Neural cell (in vitro differentiated cells): ENCODE measurements around the gene LRRC49. TPM values are rescaled to one million over a fixed set of nuclear protein-coding genes. Genes with fewer than 3 reads are reported as not detected.

ENCODE experiments used
- H2AFZ ChIP-seq: fragments of 200-600, 300-800 bp; sonication (generic), shearing (Covaris generic); 2 replicates; pipeline ENCODE4 v1.6.0; 2014; ENCODE audit warnings: low read depth, mild to moderate bottlenecking, antibody characterized with exemption, low read length, moderate library complexity
- H3F3A ChIP-seq: fragments of 200-600 bp; shearing (Covaris generic); 2 replicates; pipeline ENCODE4 v1.6.1; 2016; ENCODE audit warnings: mild to moderate bottlenecking, moderate library complexity, mixed read lengths, antibody characterized with exemption, low read length; ENCODE audit not compliant: insufficient read depth, poor library complexity, severe bottlenecking
- H3K27ac ChIP-seq: fragments of 200-600, 300-800 bp; sonication (generic), shearing (Covaris generic); 2 replicates; pipeline ENCODE4 v1.5.1; 2014; ENCODE audit warnings: mild to moderate bottlenecking, low read length, moderate library complexity
- H3K27me3 ChIP-seq: fragments of 300-800, 200-600 bp; sonication (generic), shearing (Covaris generic); 2 replicates; pipeline ENCODE4 v1.6.0; 2014; ENCODE audit warnings: mild to moderate bottlenecking, low read depth, low read length, moderate library complexity; ENCODE audit not compliant: insufficient read depth
- H3K36me3 ChIP-seq: fragments of 300-800, 200-600 bp; sonication (generic), shearing (Covaris generic); 2 replicates; pipeline ENCODE4 v1.5.1; 2014; ENCODE audit warnings: mild to moderate bottlenecking, antibody characterized with exemption, low read length, moderate library complexity; ENCODE audit not compliant: insufficient read depth
- H3K4me2 ChIP-seq: fragments of 300-800, 200-600 bp; sonication (generic), shearing (Covaris generic); 2 replicates; pipeline ENCODE4 v1.6.0; 2014; ENCODE audit warnings: mild to moderate bottlenecking, low read length
- H3K4me3 ChIP-seq: fragments of 300-800, 200-600 bp; sonication (generic), shearing (Covaris generic); 2 replicates; pipeline ENCODE4 v1.5.1; 2014; ENCODE audit warnings: mild to moderate bottlenecking, low read length, moderate library complexity
- H3K79me2 ChIP-seq: fragments of 200-600 bp; shearing (Covaris generic); replicated peaks from 2 replicates; pipeline ENCODE4 v1.6.0; 2014; ENCODE audit warnings: mild to moderate bottlenecking, low read length, moderate library complexity; ENCODE audit not compliant: insufficient read depth
- H3K9ac ChIP-seq: fragments of 300-800, 200-600 bp; sonication (generic), shearing (Covaris generic); 2 replicates; pipeline ENCODE4 v1.6.1; 2016; ENCODE audit warnings: mild to moderate bottlenecking, low read length, mixed read lengths
- H3K9me2 ChIP-seq: fragments of 200-600 bp; shearing (Covaris generic); 2 replicates; pipeline ENCODE4 v1.6.1; 2016; ENCODE audit warnings: mild to moderate bottlenecking, low read length, mixed read lengths; ENCODE audit not compliant: insufficient read depth
- H3K9me3 ChIP-seq: fragments of 200-600, 300-800 bp; sonication (generic), shearing (Covaris generic); 2 replicates; pipeline ENCODE4 v1.6.1; 2016; ENCODE audit warnings: mild to moderate bottlenecking, mixed run types, low read length, moderate library complexity, mixed read lengths
- H4K20me1 ChIP-seq: fragments of 200-600 bp; shearing (Covaris generic); 2 replicates; pipeline ENCODE4 v1.6.1; 2016; ENCODE audit warnings: mild to moderate bottlenecking, mixed run types; ENCODE audit not compliant: insufficient read depth
- CTCF ChIP-seq: fragments of 450-650 bp; IDR thresholded peaks from 2 replicates; pipeline ENCODE4 v1.5.1; 2014; ENCODE audit warnings: antibody characterized with exemption, mild to moderate bottlenecking, moderate library complexity; ENCODE audit not compliant: poor library complexity, severe bottlenecking
- EP300 ChIP-seq: fragments of 450-650 bp; conservative IDR thresholded peaks from 2 replicates; pipeline ENCODE4 v1.6.1; 2014; ENCODE audit warnings: antibody characterized with exemption, mild to moderate bottlenecking, moderate library complexity; ENCODE audit not compliant: poor library complexity, severe bottlenecking
- EZH2 ChIP-seq: fragments of 200-600, 300-800 bp; shearing (Covaris generic), sonication (generic); IDR thresholded peaks from 2 replicates; pipeline ENCODE4 v1.6.1; 2014; ENCODE audit warnings: antibody characterized with exemption, low read length, borderline replicate concordance, mild to moderate bottlenecking; ENCODE audit not compliant: insufficient read depth, poor library complexity, severe bottlenecking
- MXI1 ChIP-seq: fragments of 450-650 bp; conservative IDR thresholded peaks from 2 replicates; pipeline ENCODE4 v1.6.1; 2014; ENCODE audit warnings: antibody characterized with exemption, mild to moderate bottlenecking; ENCODE audit not compliant: poor library complexity, severe bottlenecking
- POLR2AphosphoS5 ChIP-seq: IDR thresholded peaks from 2 replicates; pipeline ENCODE4 v1.6.1; 2012
- RAD21 ChIP-seq: fragments of 450-650 bp; conservative IDR thresholded peaks from 2 replicates; pipeline ENCODE4 v1.6.1; 2014; ENCODE audit warnings: antibody characterized with exemption, mild to moderate bottlenecking, moderate library complexity
- REST ChIP-seq: IDR thresholded peaks from 2 replicates; pipeline ENCODE4 v1.6.1; 2012; ENCODE audit warnings: borderline replicate concordance
- SMC3 ChIP-seq: fragments of 450-650 bp; conservative IDR thresholded peaks from 2 replicates; pipeline ENCODE4 v1.6.1; 2014; ENCODE audit warnings: antibody characterized with exemption, mild to moderate bottlenecking, moderate library complexity; ENCODE audit not compliant: poor library complexity
- TAF1 ChIP-seq: IDR thresholded peaks from 2 replicates; pipeline ENCODE4 v1.6.1; 2012; ENCODE audit warnings: low read depth
- polyA plus RNA-seq: library from polyadenylated mRNA; depleted of rRNA; stranded (reverse); fragments of >200 nt; gene quantifications from 2 replicates; pipeline ENCODE4 v1.2.3, GENCODE V29; 2014

LRRC49 gene
- polyA plus RNA-seq, 1 donor from 2014 or later, result 141 TPM

GRCh38 chr15:71011503-71012155 is 119.0 kb downstream of the LRRC49 start:
- peaks cover 6% of the 10 kb centered on the region for H3K36me3 ChIP-seq
- no peak overlapping the region for H2AFZ ChIP-seq
- no peaks in the 10 kb centered on the region for H3K27me3 ChIP-seq
- no peak overlapping the region for H3K27ac ChIP-seq
- no peaks in the 10 kb centered on the region for H3K79me2 ChIP-seq
- H3F3A ChIP-seq, result peaks cover 2% of the 10 kb centered on the region
- no peak for TF ChIP-seq EZH2
- TF ChIP-seq SMC3, result peak; percentile 73
- no peak for TF ChIP-seq EP300
- TF ChIP-seq REST, result no peak
- TF ChIP-seq RAD21, result peak; percentile 72
- TF ChIP-seq MXI1, result no peak
- no peak for TF ChIP-seq TAF1
- TF ChIP-seq POLR2AphosphoS5, result no peak
- peak; percentile 70 for TF ChIP-seq CTCF
- no peaks in the 10 kb centered on the region for H4K20me1 ChIP-seq
- H3K9ac ChIP-seq, result no peak overlapping the region
- no peaks in the 10 kb centered on the region for H3K9me3 ChIP-seq
- no peak overlapping the region for H3K4me2 ChIP-seq
- no peak overlapping the region for H3K4me3 ChIP-seq
- no peaks in the 10 kb centered on the region for H3K9me2 ChIP-seq

GRCh38 chr15:71013446-71013845 is 120.8 kb downstream of the LRRC49 start:
- Histone ChIP-seq H2AFZ (no peak overlapping the region), H3K9me2 (no peaks in the 10 kb centered on the region), H3K27me3 (no peaks in the 10 kb centered on the region), H3K79me2 (no peaks in the 10 kb centered on the region), H3K4me3 (no peak overlapping the region), H3K4me2 (no peak overlapping the region), H4K20me1 (no peaks in the 10 kb centered on the region), H3F3A (peaks cover 2% of the 10 kb centered on the region), H3K27ac (no peak overlapping the region), H3K9me3 (no peaks in the 10 kb centered on the region), H3K36me3 (peaks cover 8% of the 10 kb centered on the region), H3K9ac (no peak overlapping the region)
- TF ChIP-seq EZH2 (no peak), MXI1 (no peak), REST (no peak), EP300 (no peak), SMC3 (no peak), TAF1 (no peak), CTCF (no peak), RAD21 (no peak), POLR2AphosphoS5 (no peak)
